ENCODE results near the gene GLB1L2. TPM values are rescaled to one million over a fixed set of nuclear protein-coding genes. Genes with fewer than 3 reads are reported as not detected.
"Not testable (repeated sequence)": the region's sequence is repeated elsewhere in the genome, so short reads cannot be mapped to it uniquely, and the experiment has no call there.

The GLB1L2 gene
- total and polyA plus RNA-seq, 2 donors (not counting 1 experiment from before 2014, with no cell fraction given), result under 0.01 to 0.11 TPM

GRCh38 chr11:134313821-134314607 lies 17.8 kb upstream of the GLB1L2 start:
- no peak for DNase-seq (ENCODE audit: low read depth in 2 of 2)
- H3K4me2 ChIP-seq (ENCODE audit: extremely low read depth, insufficient read depth, low read length), result no peak overlapping the region
- no peaks in the 10 kb centered on the region for H3K4me1 ChIP-seq (ENCODE audit: control insufficient read depth, extremely low read depth, insufficient read depth, low read length)
- H4K20me1 ChIP-seq (ENCODE audit: control insufficient read depth, extremely low read depth, insufficient read depth, low read length), result no peaks in the 10 kb centered on the region
- no peaks in the 10 kb centered on the region for H3K9me3 ChIP-seq (ENCODE audit: control insufficient read depth, insufficient read depth, low read depth, low read length)
- no peaks in the 10 kb centered on the region for H3K27me3 ChIP-seq (ENCODE audit: control insufficient read depth, insufficient read depth, low read length)
- H3K36me3 ChIP-seq (ENCODE audit: control insufficient read depth, insufficient read depth, low read length), result no peaks in the 10 kb centered on the region
- H3K27ac ChIP-seq (ENCODE audit: insufficient read depth, low read length), result no peak overlapping the region
- no peak overlapping the region for H3K9ac ChIP-seq (ENCODE audit: insufficient read depth, low read length)
- H3K79me2 ChIP-seq (ENCODE audit: control insufficient read depth, insufficient read depth, low read length), result no peaks in the 10 kb centered on the region
- H2AFZ ChIP-seq (ENCODE audit: low read length), result no peak overlapping the region
- H3K4me3 ChIP-seq (replicated peaks in 1 of 4; ENCODE audit: control extremely low read depth in 1 of 4, insufficient read depth in 1 of 4, low read depth in 3 of 4, low read length in 4 of 4), result no peak overlapping the region
- TF ChIP-seq EZH2 (IDR thresholded peaks at IDR 0.05; ENCODE audit: low read length, missing control alignments), result no peak
- TF ChIP-seq CTCF (conservative IDR thresholded peaks at IDR 0.05 in 1 of 2, IDR thresholded peaks at IDR 0.05 in 1 of 2; ENCODE audit: low read depth in 1 of 2, low read length in 2 of 2), result no peak

- no peak overlapping the region for H3K4me3 ChIP-seq (replicated peaks in 1 of 4; ENCODE audit: control extremely low read depth in 1 of 4, insufficient read depth in 1 of 4, low read depth in 3 of 4, low read length in 4 of 4)
- no peak overlapping the region for H2AFZ ChIP-seq (ENCODE audit: low read length)
- TF ChIP-seq CTCF (conservative IDR thresholded peaks at IDR 0.05 in 1 of 2, IDR thresholded peaks at IDR 0.05 in 1 of 2; ENCODE audit: low read depth in 1 of 2, low read length in 2 of 2), result no peak
- TF ChIP-seq EZH2 (IDR thresholded peaks at IDR 0.05; ENCODE audit: low read length, missing control alignments), result no peak
- no peak overlapping the region for H3K9ac ChIP-seq (ENCODE audit: insufficient read depth, low read length)
- H3K4me2 ChIP-seq (ENCODE audit: extremely low read depth, insufficient read depth, low read length), result no peak overlapping the region
- no peaks in the 10 kb centered on the region for H3K9me3 ChIP-seq (ENCODE audit: control insufficient read depth, insufficient read depth, low read depth, low read length)
- no peaks in the 10 kb centered on the region for H4K20me1 ChIP-seq (ENCODE audit: control insufficient read depth, extremely low read depth, insufficient read depth, low read length)
- no peak overlapping the region for H3K27ac ChIP-seq (ENCODE audit: insufficient read depth, low read length)
- no peaks in the 10 kb centered on the region for H3K4me1 ChIP-seq (ENCODE audit: control insufficient read depth, extremely low read depth, insufficient read depth, low read length)
- no peaks in the 10 kb centered on the region for H3K79me2 ChIP-seq (ENCODE audit: control insufficient read depth, insufficient read depth, low read length)
- DNase-seq (ENCODE audit: low read depth in 2 of 2), result no peak
- H3K27me3 ChIP-seq (ENCODE audit: control insufficient read depth, insufficient read depth, low read length), result no peaks in the 10 kb centered on the region
- H3K36me3 ChIP-seq (ENCODE audit: control insufficient read depth, insufficient read depth, low read length), result no peaks in the 10 kb centered on the region
Measured at GRCh38 chr11:134317103-134317502, 14.7 kb upstream of the GLB1L2 start.

- not testable (repeated sequence) for H3K4me1 ChIP-seq (ENCODE audit: control insufficient read depth, extremely low read depth, insufficient read depth, low read length); DNase-seq (ENCODE audit: low read depth in 2 of 2); H3K9me3 ChIP-seq (ENCODE audit: control insufficient read depth, insufficient read depth, low read depth, low read length); H3K9ac ChIP-seq (ENCODE audit: insufficient read depth, low read length); H3K4me2 ChIP-seq (ENCODE audit: extremely low read depth, insufficient read depth, low read length); H3K4me3 ChIP-seq (replicated peaks in 1 of 4; ENCODE audit: control extremely low read depth in 1 of 4, insufficient read depth in 1 of 4, low read depth in 3 of 4, low read length in 4 of 4); H3K79me2 ChIP-seq (ENCODE audit: control insufficient read depth, insufficient read depth, low read length); H3K36me3 ChIP-seq (ENCODE audit: control insufficient read depth, insufficient read depth, low read length); H2AFZ ChIP-seq (ENCODE audit: low read length); H4K20me1 ChIP-seq (ENCODE audit: control insufficient read depth, extremely low read depth, insufficient read depth, low read length); H3K27me3 ChIP-seq (ENCODE audit: control insufficient read depth, insufficient read depth, low read length); H3K27ac ChIP-seq (ENCODE audit: insufficient read depth, low read length)
Measured at GRCh38 chr11:134321373-134321772, 10.4 kb upstream of the GLB1L2 start.
